Ishikawa (cell line): ENCODE results near the gene TGFBR3.

ENCODE experiments used
- CEBPB ChIP-seq: IDR thresholded peaks from 2 replicates; pipeline ENCODE4 v1.6.1; 2012
- CREB1 ChIP-seq: IDR thresholded peaks from 2 replicates; pipeline ENCODE4 v1.6.1; 2012; ENCODE audit warnings: low read depth
- EGR1 ChIP-seq: IDR thresholded peaks from 2 replicates; pipeline ENCODE4 v1.6.1; 2012
- EP300 ChIP-seq: IDR thresholded peaks from 2 replicates; pipeline ENCODE4 v1.6.1; 2012; ENCODE audit warnings: borderline replicate concordance
- FOXM1 ChIP-seq: IDR thresholded peaks from 2 replicates; pipeline ENCODE4 v1.6.1; 2012; ENCODE audit warnings: low read depth, borderline replicate concordance
- MAX ChIP-seq: IDR thresholded peaks from 2 replicates; pipeline ENCODE4 v1.6.1; 2012
- NFIC ChIP-seq: IDR thresholded peaks from 2 replicates; pipeline ENCODE4 v1.6.1; 2012
- RAD21 ChIP-seq: IDR thresholded peaks from 2 replicates; pipeline ENCODE4 v1.6.1; 2012; ENCODE audit warnings: low read depth
- REST ChIP-seq: IDR thresholded peaks from 2 replicates; pipeline ENCODE4 v1.6.1; 2012; ENCODE audit warnings: low read depth, mild to moderate bottlenecking
- TAF1 ChIP-seq: IDR thresholded peaks from 2 replicates; pipeline ENCODE4 v1.6.1; 2012; ENCODE audit warnings: low read depth, mild to moderate bottlenecking
- TCF12 ChIP-seq: IDR thresholded peaks from 2 replicates; pipeline ENCODE4 v1.6.1; 2012; ENCODE audit warnings: low read depth
- TEAD4 ChIP-seq: IDR thresholded peaks from 2 replicates; pipeline ENCODE4 v1.6.1; 2012
- USF1 ChIP-seq: IDR thresholded peaks from 2 replicates; pipeline ENCODE4 v1.6.1; 2012
- YY1 ChIP-seq: IDR thresholded peaks from 2 replicates; pipeline ENCODE4 v1.6.1; 2012; ENCODE audit warnings: low read depth
- ZBTB7A ChIP-seq: IDR thresholded peaks from 2 replicates; pipeline ENCODE4 v1.6.1; 2012; ENCODE audit warnings: low read depth

Gene TGFBR3

DNA sequence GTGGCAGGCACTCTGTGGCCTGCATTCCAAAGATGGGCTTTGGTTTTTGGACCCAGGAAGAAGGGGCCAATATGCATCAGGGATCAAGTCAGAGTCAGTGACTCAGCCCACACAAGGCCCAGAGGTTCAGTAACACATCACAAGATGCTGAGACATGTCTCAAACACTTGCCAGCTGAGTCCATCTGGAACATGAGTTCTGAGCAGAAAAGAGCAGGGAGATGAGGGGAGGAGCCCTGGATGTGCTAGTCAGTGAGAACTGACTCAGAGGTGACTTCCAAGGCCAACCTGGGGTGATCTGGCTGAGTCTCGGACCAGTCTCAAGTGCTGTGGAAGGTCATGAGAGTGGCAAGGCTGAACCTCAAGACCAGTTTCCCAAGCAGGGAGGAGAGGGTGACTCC, 235.2 kb downstream of the TGFBR3 start:
- TF ChIP-seq ZBTB7A (no peak), TCF12 (no peak), MAX (no peak), EP300 (no peak), TEAD4 (no peak)

GRCh38 chr1:91647061-91647460, 238.9 kb downstream of the TGFBR3 start:
- TF ChIP-seq EGR1: no peak
- no peak for TF ChIP-seq CEBPB
- TF ChIP-seq RAD21: no peak
- TF ChIP-seq EP300: no peak
- no peak for TF ChIP-seq USF1
- no peak for TF ChIP-seq REST
- TF ChIP-seq TEAD4: no peak
- no peak for TF ChIP-seq YY1
- TF ChIP-seq ZBTB7A: no peak
- no peak for TF ChIP-seq TAF1
- no peak for TF ChIP-seq CREB1
- TF ChIP-seq TCF12: no peak
- no peak for TF ChIP-seq MAX
- TF ChIP-seq FOXM1: no peak

GRCh38 chr1:91645031-91645430, 240.9 kb downstream of the TGFBR3 start:
- TF ChIP-seq TEAD4 (peak; percentile 63; the same call in 1 of the 2 replicates), TCF12 (0 out of 2 replicates have a peak, but pooled peaks have one; percentile 23), MAX (0 out of 2 replicates have a peak, but pooled peaks have one; percentile 17), USF1 (no peak), RAD21 (peak; percentile 10; the same call in 1 of the 2 replicates)

GRCh38 chr1:91643431-91643830, 242.5 kb downstream of the TGFBR3 start:
- no peak for TF ChIP-seq RAD21
- TF ChIP-seq FOXM1: no peak
- no peak for TF ChIP-seq ZBTB7A
- TF ChIP-seq CREB1: no peak
- TF ChIP-seq CEBPB: no peak
- no peak for TF ChIP-seq USF1
- no peak for TF ChIP-seq NFIC
- no peak for TF ChIP-seq EP300
- no peak for TF ChIP-seq MAX
- TF ChIP-seq TCF12: no peak
- no peak for TF ChIP-seq EGR1
- no peak for TF ChIP-seq TEAD4
- TF ChIP-seq YY1: no peak
- no peak for TF ChIP-seq REST
- TF ChIP-seq TAF1: no peak

DNA sequence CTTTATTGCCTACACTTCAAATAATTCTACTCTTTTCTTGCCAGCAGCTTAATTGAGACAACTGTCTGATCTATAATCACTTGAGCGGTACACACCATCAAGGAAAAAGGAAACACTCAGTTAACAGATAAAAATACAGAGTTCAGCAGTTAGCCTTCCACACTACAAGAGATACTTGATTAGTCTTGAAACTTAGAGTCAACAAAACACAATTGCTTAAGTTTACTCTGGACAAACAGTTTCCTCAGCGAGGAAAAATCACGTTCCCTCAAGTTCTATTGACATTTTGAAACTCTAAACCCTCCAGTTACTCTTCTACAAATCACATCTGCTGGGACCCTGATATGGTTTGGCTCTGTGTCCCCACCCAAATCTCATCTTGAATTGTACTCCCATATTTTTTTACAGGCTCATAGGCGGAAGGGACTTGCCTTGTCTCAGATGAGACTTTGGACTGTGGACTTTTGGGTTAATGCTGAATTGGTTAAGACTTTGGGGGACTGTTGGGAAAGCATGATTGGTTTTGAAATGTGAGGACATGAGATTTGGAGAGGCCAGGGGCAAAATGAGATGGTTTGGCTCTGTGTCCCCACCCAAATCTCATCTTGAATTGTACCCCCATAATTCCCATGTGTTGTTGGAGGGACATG, 244.9 kb downstream of the TGFBR3 start:
- no peak for TF ChIP-seq EGR1
- TF ChIP-seq CEBPB: no peak
- no peak for TF ChIP-seq NFIC
- TF ChIP-seq RAD21: no peak
- no peak for TF ChIP-seq MAX
- no peak for TF ChIP-seq REST
